Measurements from ENCODE around the gene SULT4A1. TPM values are rescaled to one million over a fixed set of nuclear protein-coding genes. Genes with fewer than 3 reads are reported as not detected.

The SULT4A1 gene
- total and polyA plus RNA-seq, 2 donors = 0.09 to 4.6 TPM

DNA sequence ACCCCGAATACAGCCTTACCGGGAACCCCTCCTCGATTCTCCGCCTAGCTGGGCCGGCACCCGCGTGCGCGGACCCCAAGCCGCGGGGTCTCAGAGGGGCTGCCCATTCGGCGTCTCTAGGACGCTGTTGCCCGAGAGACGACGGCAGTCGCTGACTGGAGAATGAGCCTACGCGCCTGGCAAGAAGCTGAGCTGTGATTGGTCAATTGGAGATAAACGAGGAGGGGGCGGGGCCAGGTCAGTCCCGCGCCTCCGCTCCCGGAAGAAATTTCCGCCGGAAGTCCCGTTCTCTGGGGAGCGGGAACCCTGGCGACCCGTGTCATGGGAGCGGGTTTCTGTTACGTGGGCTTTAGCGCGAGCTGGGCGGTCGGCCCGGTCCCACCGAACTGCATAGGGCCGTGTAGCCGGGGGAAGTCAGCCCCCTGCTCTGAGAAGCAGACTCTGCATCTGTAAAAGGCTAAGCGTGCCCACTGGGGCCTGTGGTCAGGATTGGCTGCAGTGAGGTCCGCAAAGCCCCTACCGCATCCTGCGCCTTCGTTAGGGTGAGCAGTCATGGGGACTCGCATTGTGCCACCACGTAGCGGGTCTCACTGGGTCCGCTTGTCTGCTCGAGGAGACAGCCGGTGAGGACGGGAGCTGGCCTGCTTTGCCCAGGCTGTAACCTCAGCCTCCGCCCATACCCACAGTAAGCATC is 50.0 kb downstream of the SULT4A1 start, which contains the start of gene EFCAB6:
EFCAB6 (minus strand) TSS at position 157 of the 694 bp plus-strand sequence. CDS start 29,987 bp downstream, outside the sequence.
- peak within 1 kb of the TSS; percentile 62 to 80 for H3K4me3 ChIP-seq (ENCODE audit: low read length in 2 of 2)
- H3K36me3 ChIP-seq (ENCODE audit: control insufficient read depth in 2 of 2, insufficient read depth in 2 of 2, low read length in 1 of 2) = no peaks in the 10 kb centered on the region
- peaks cover 0 to 2% of the 10 kb centered on the region in 2 donors for H3K27me3 ChIP-seq (ENCODE audit: control insufficient read depth in 2 of 2, insufficient read depth in 1 of 2, low read length in 1 of 2)
- DNase-seq (ENCODE audit: low read depth in 6 of 9, low spot score in 9 of 9) = peak; percentile 79 to 96 (median 89)
- WGBS = 1% methylated on average over 55 of the region's 55 CpGs
- peak within 1 kb of the TSS; percentile 32 to 36 for H3K27ac ChIP-seq (ENCODE audit: low read depth in 1 of 2, low read length in 1 of 2)
- no peaks in the 10 kb centered on the region for H3K9me3 ChIP-seq (ENCODE audit: control insufficient read depth in 2 of 2, insufficient read depth in 1 of 2, low read length in 1 of 2)
- peaks cover 12 to 16% of the 10 kb centered on the region in 2 donors for H3K4me1 ChIP-seq (ENCODE audit: control insufficient read depth in 2 of 2, insufficient read depth in 2 of 2, low read length in 2 of 2)

DNA sequence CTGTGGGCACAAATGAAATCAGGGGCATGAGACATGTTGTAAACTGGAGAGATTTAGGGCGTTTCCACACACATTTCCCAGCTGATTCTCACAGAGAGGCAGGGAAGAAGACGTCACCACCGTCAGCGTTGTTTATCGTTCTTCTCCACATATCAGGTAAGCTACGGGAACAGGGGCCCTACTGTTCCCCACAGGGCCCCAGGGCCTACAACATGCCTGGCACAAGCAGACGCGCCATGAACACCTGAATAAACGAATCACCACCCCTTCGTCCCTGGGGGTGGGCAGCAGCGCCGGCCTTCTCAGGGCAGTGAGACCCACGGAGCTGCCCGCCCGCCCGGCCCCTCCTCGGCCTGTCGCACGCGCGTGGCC is 50.5 kb downstream of the SULT4A1 start:
- DNase-seq (ENCODE audit: low read depth in 6 of 9, low spot score in 9 of 9) = peak in 2 of 9 donors; percentile 0 to 4
- no peak overlapping the region for H3K27ac ChIP-seq (ENCODE audit: low read depth in 1 of 2, low read length in 1 of 2)
- peak overlapping the region; percentile 62 to 80 for H3K4me3 ChIP-seq (ENCODE audit: low read length in 2 of 2)
- peaks cover 0 to 2% of the 10 kb centered on the region in 2 donors for H3K27me3 ChIP-seq (ENCODE audit: control insufficient read depth in 2 of 2, insufficient read depth in 1 of 2, low read length in 1 of 2)
- H3K9me3 ChIP-seq (ENCODE audit: control insufficient read depth in 2 of 2, insufficient read depth in 1 of 2, low read length in 1 of 2) = no peaks in the 10 kb centered on the region
- no peaks in the 10 kb centered on the region for H3K36me3 ChIP-seq (ENCODE audit: control insufficient read depth in 2 of 2, insufficient read depth in 2 of 2, low read length in 1 of 2)
- H3K4me1 ChIP-seq (ENCODE audit: control insufficient read depth in 2 of 2, insufficient read depth in 2 of 2, low read length in 2 of 2) = peaks cover 12 to 16% of the 10 kb centered on the region in 2 donors
- 2% methylated on average over 21 of the region's 21 CpGs for WGBS

DNA sequence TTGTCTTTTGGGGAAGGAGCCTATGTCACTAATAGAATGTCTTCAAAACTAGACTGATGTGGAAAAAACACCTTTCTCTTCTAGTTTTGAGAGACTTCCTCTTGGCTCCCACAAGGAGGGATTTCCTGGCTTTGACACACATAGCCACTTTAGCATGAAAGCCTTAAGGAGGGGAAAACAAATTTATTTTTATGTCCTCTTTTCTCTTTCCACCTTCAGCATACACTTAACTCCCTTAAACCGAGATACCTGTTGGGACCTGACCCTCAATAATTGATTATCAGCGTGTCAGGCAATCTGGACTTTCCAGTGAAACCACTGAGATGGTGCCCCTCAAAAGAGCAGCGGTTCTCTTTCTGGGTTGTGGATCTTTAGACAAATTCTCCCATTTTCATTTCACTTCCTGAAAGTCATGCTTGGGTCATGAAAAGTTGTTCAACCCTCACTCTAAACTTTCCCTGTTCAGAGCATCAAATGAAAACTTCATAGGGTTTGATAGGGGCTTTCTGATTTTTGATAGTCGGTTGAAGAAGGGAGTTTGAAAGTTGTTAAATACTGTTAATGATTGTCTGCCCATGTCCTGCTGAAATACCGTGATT is 59.3 kb downstream of the SULT4A1 start:
- Histone ChIP-seq H3K9me3 (ENCODE audit: control insufficient read depth in 2 of 2, insufficient read depth in 1 of 2, low read length in 1 of 2) (peaks cover 0 to 3% of the 10 kb centered on the region in 2 donors), H3K27ac (ENCODE audit: low read depth in 1 of 2, low read length in 1 of 2) (no peak overlapping the region), H3K27me3 (ENCODE audit: control insufficient read depth in 2 of 2, insufficient read depth in 1 of 2, low read length in 1 of 2) (no peaks in the 10 kb centered on the region), H3K36me3 (ENCODE audit: control insufficient read depth in 2 of 2, insufficient read depth in 2 of 2, low read length in 1 of 2) (no peaks in the 10 kb centered on the region), H3K4me1 (ENCODE audit: control insufficient read depth in 2 of 2, insufficient read depth in 2 of 2, low read length in 2 of 2) (no peaks in the 10 kb centered on the region), H3K4me3 (ENCODE audit: low read length in 2 of 2) (no peak overlapping the region)
- no peak for DNase-seq (ENCODE audit: low read depth in 6 of 9, low spot score in 9 of 9)
- 80% methylated on average over 5 of the region's 5 CpGs for WGBS

DNA sequence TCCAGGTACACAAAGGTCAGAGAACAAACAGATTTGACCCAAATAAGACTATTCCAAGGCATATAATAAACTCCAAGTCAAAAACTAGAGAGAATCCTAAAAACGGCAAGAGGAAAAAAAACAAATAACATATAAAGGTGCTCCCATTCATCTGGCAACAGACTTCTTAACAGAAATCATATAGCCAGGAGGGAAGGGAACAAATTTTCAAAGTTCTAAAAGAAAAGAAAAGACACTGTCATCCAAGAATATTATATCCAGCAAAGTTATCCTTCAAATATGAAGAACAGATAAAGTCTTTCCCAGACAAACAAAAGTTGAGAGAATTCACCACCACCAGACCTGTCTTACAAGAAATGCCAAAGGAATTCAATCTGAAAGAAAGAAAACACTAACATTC is 61.3 kb downstream of the SULT4A1 start:
- Histone ChIP-seq H3K27ac (ENCODE audit: low read depth in 1 of 2, low read length in 1 of 2) (no peak overlapping the region), H3K4me3 (ENCODE audit: low read length in 2 of 2) (no peak overlapping the region), H3K9me3 (ENCODE audit: control insufficient read depth in 2 of 2, insufficient read depth in 1 of 2, low read length in 1 of 2) (peaks cover 0 to 3% of the 10 kb centered on the region in 2 donors), H3K27me3 (ENCODE audit: control insufficient read depth in 2 of 2, insufficient read depth in 1 of 2, low read length in 1 of 2) (no peaks in the 10 kb centered on the region), H3K4me1 (ENCODE audit: control insufficient read depth in 2 of 2, insufficient read depth in 2 of 2, low read length in 2 of 2) (no peaks in the 10 kb centered on the region), H3K36me3 (ENCODE audit: control insufficient read depth in 2 of 2, insufficient read depth in 2 of 2, low read length in 1 of 2) (no peaks in the 10 kb centered on the region)
- no peak for DNase-seq (ENCODE audit: low read depth in 6 of 9, low spot score in 9 of 9)
- WGBS = 98% methylated on average over 1 of the region's 1 CpG

DNA sequence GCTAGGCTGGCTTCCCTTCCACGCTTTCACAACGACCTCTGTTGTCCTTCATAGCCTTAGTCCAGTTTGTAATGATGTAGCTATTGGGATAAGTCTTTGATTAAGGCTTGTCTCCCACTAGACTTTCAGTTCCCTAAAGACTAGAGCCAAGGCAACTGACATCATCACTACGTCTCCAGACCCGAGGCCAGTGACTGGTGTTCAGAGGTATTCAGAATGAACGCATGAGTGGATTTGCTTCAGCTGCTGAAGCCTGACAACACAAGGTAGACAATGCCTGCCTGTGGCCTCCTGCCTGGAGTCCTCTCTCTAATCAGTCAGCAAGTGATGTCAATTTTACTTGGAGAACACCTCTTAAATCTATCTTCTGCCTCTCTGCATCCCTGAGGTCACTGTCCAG is 63.8 kb downstream of the SULT4A1 start:
- Histone ChIP-seq H3K27ac (ENCODE audit: low read depth in 1 of 2, low read length in 1 of 2) (no peak overlapping the region), H3K4me3 (ENCODE audit: low read length in 2 of 2) (no peak overlapping the region), H3K27me3 (ENCODE audit: control insufficient read depth in 2 of 2, insufficient read depth in 1 of 2, low read length in 1 of 2) (no peaks in the 10 kb centered on the region), H3K9me3 (ENCODE audit: control insufficient read depth in 2 of 2, insufficient read depth in 1 of 2, low read length in 1 of 2) (peaks cover 0 to 3% of the 10 kb centered on the region in 2 donors), H3K36me3 (ENCODE audit: control insufficient read depth in 2 of 2, insufficient read depth in 2 of 2, low read length in 1 of 2) (no peaks in the 10 kb centered on the region), H3K4me1 (ENCODE audit: control insufficient read depth in 2 of 2, insufficient read depth in 2 of 2, low read length in 2 of 2) (no peaks in the 10 kb centered on the region)
- WGBS = 76% methylated on average over 5 of the region's 5 CpGs
- no peak for DNase-seq (ENCODE audit: low read depth in 6 of 9, low spot score in 9 of 9)

DNA sequence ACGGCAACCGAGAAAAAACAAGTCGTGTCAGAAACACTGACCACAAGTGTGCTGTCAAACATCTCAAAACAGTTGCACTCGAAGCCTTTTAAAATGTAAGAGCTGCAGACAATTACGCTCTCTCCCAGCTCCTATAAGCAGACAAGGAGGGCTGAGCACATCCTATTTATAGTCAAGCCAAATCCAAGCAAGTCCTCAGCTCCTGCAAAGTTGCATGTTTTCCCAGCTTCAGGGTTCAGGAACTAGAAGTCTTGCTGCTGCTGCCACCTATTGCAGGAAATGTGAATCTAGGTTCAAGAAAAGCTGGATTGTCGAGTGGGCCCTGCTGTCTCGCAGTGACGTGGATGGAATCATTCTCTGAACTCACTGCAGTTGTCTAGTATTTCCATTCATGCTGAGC is 65.7 kb downstream of the SULT4A1 start:
- no peaks in the 10 kb centered on the region for H3K9me3 ChIP-seq (ENCODE audit: control insufficient read depth in 2 of 2, insufficient read depth in 1 of 2, low read length in 1 of 2)
- DNase-seq (ENCODE audit: low read depth in 6 of 9, low spot score in 9 of 9) = no peak
- no peak overlapping the region for H3K27ac ChIP-seq (ENCODE audit: low read depth in 1 of 2, low read length in 1 of 2)
- no peak overlapping the region for H3K4me3 ChIP-seq (ENCODE audit: low read length in 2 of 2)
- H3K4me1 ChIP-seq (ENCODE audit: control insufficient read depth in 2 of 2, insufficient read depth in 2 of 2, low read length in 2 of 2) = no peaks in the 10 kb centered on the region
- 85% methylated on average over 8 of the region's 8 CpGs for WGBS
- no peaks in the 10 kb centered on the region for H3K36me3 ChIP-seq (ENCODE audit: control insufficient read depth in 2 of 2, insufficient read depth in 2 of 2, low read length in 1 of 2)
- H3K27me3 ChIP-seq (ENCODE audit: control insufficient read depth in 2 of 2, insufficient read depth in 1 of 2, low read length in 1 of 2) = no peaks in the 10 kb centered on the region

DNA sequence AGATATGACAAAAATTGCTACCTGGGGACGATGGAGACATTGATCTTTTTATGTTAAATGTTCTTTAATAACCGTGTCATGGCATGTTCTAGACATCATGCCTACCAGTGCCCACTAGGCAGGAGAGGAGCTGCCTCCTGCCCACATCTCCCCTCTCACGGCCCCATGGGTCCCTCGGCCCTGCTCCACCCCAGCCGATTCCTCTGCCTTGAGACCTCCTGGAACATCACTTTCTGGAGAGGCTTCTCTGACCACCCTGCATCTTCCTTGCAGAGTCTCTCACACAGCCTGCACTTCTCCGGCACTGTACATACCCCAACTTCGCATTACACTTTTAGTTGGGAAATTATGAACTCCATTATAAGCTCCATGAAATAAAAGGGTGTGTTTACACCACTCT is 67.0 kb downstream of the SULT4A1 start:
- no peak for DNase-seq (ENCODE audit: low read depth in 6 of 9, low spot score in 9 of 9)
- Histone ChIP-seq H3K27me3 (ENCODE audit: control insufficient read depth in 2 of 2, insufficient read depth in 1 of 2, low read length in 1 of 2) (no peaks in the 10 kb centered on the region), H3K4me1 (ENCODE audit: control insufficient read depth in 2 of 2, insufficient read depth in 2 of 2, low read length in 2 of 2) (no peaks in the 10 kb centered on the region), H3K36me3 (ENCODE audit: control insufficient read depth in 2 of 2, insufficient read depth in 2 of 2, low read length in 1 of 2) (no peaks in the 10 kb centered on the region), H3K27ac (ENCODE audit: low read depth in 1 of 2, low read length in 1 of 2) (no peak overlapping the region), H3K4me3 (ENCODE audit: low read length in 2 of 2) (no peak overlapping the region), H3K9me3 (ENCODE audit: control insufficient read depth in 2 of 2, insufficient read depth in 1 of 2, low read length in 1 of 2) (no peaks in the 10 kb centered on the region)
- 90% methylated on average over 7 of the region's 7 CpGs for WGBS

DNA sequence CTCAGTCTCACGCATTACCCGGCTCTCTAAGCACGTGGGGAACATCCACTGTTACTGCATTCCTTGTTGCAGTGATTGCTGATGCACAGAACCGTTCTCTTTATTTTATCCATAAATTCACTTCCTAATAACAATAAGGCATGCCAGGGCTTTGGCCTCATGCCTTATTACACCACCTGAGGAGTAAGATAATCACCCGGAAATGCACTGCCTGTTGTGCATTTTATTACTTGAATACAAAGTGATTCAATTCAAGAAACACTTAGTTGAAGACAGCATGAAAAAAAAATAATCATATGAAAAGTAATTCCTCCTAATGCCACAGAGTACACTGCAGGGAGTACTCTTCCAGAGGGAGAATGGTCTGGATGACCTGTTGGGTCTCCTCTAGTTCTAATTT is 69.4 kb downstream of the SULT4A1 start:
- Histone ChIP-seq H3K36me3 (ENCODE audit: control insufficient read depth in 2 of 2, insufficient read depth in 2 of 2, low read length in 1 of 2) (no peaks in the 10 kb centered on the region), H3K4me3 (ENCODE audit: low read length in 2 of 2) (no peak overlapping the region), H3K4me1 (ENCODE audit: control insufficient read depth in 2 of 2, insufficient read depth in 2 of 2, low read length in 2 of 2) (no peaks in the 10 kb centered on the region), H3K9me3 (ENCODE audit: control insufficient read depth in 2 of 2, insufficient read depth in 1 of 2, low read length in 1 of 2) (no peaks in the 10 kb centered on the region), H3K27ac (ENCODE audit: low read depth in 1 of 2, low read length in 1 of 2) (no peak overlapping the region), H3K27me3 (ENCODE audit: control insufficient read depth in 2 of 2, insufficient read depth in 1 of 2, low read length in 1 of 2) (no peaks in the 10 kb centered on the region)
- DNase-seq (ENCODE audit: low read depth in 6 of 9, low spot score in 9 of 9) = no peak
- 72% methylated on average over 5 of the region's 5 CpGs for WGBS

DNA sequence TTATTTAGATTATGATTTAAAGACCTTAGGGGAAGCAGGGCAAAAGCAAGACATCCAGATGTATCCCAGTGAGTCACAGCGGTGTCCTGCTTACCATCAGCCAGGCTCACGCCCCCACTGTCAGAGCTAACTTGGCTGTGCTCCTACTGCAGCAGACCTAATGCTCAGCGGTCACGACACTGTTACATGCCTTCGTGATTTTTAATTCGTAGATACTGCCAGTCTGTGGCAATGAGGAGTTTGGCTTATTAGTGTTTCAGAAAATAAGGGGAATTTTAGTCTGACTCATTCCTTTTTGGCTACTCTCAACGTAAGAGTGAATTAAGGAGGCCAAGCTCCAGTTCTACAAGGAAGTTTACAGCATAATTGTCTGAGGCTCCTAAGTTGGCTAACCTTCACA is 72.9 kb downstream of the SULT4A1 start:
- DNase-seq (ENCODE audit: low read depth in 6 of 9, low spot score in 9 of 9) = peak in 1 of 9 donors; percentile 7
- no peaks in the 10 kb centered on the region for H3K36me3 ChIP-seq (ENCODE audit: control insufficient read depth in 2 of 2, insufficient read depth in 2 of 2, low read length in 1 of 2)
- 91% methylated on average over 7 of the region's 7 CpGs for whole genome bisulfite sequencing
- no peaks in the 10 kb centered on the region for H3K27me3 ChIP-seq (ENCODE audit: control insufficient read depth in 2 of 2, insufficient read depth in 1 of 2, low read length in 1 of 2)
- H3K4me3 ChIP-seq (ENCODE audit: low read length in 2 of 2) = no peak overlapping the region
- H3K4me1 ChIP-seq (ENCODE audit: control insufficient read depth in 2 of 2, insufficient read depth in 2 of 2, low read length in 2 of 2) = no peaks in the 10 kb centered on the region
- H3K9me3 ChIP-seq (ENCODE audit: control insufficient read depth in 2 of 2, insufficient read depth in 1 of 2, low read length in 1 of 2) = no peaks in the 10 kb centered on the region
- H3K27ac ChIP-seq (ENCODE audit: low read depth in 1 of 2, low read length in 1 of 2) = peak overlapping the region in 1 of 2 donors; percentile 41

All from thymus (tissue), 11 donors.